Measurements from ENCODE around the gene JAM3. TPM values are rescaled to one million over a fixed set of nuclear protein-coding genes. Genes with fewer than 3 reads are reported as not detected.

The JAM3 gene
- total RNA-seq, 1 experiment from 2014 or later = 32.9 TPM

- no peak for TF ChIP-seq ATF2 (CRISPR knock-in tag; IDR thresholded peaks at IDR 0.05; ENCODE audit: borderline replicate concordance, low read depth)
- TF ChIP-seq NFATC4 (CRISPR knock-in tag; IDR thresholded peaks at IDR 0.05) = no peak
- TF ChIP-seq MLX (CRISPR knock-in tag; IDR thresholded peaks at IDR 0.05) = no peak
Observed at GRCh38 chr11:134020598-134020997, 48.3 kb upstream of the JAM3 start (continued).

GRCh38 chr11:134021326-134021725, 47.5 kb upstream of the JAM3 start:
- Mint-ChIP-seq H3K27me3 (ENCODE audit: low read depth) (peaks cover 4% of the 10 kb centered on the region), H3K27ac (no peak overlapping the region), H3K36me3 (no peaks in the 10 kb centered on the region), H3K4me1 (peaks cover 22% of the 10 kb centered on the region), H3K9me3 (no peaks in the 10 kb centered on the region), H3K4me3 (no peak overlapping the region)
- ChIA-PET POLR2A (no interaction called here), CTCF (interaction anchor here (1.4 to 6.5 kb wide), 4 partner anchors 10 to 77 kb away, joined by 3 to 65 read pairs (median 8); no protein-coding TSS in a partner anchor)
- DNase-seq (ENCODE audit: low spot score) (no peak), ATAC-seq (no peak)
- TF ChIP-seq ZNF532 (CRISPR knock-in tag; IDR thresholded peaks at IDR 0.05; ENCODE audit: borderline replicate concordance) (no peak), CDX4 (CRISPR knock-in tag; IDR thresholded peaks at IDR 0.05; ENCODE audit: borderline replicate concordance) (no peak), EMX1 (CRISPR knock-in tag; IDR thresholded peaks at IDR 0.05) (no peak), RORB (CRISPR knock-in tag; IDR thresholded peaks at IDR 0.05) (no peak), TEAD1 (CRISPR knock-in tag; IDR thresholded peaks at IDR 0.05) (no peak), GABPB1 (CRISPR knock-in tag; IDR thresholded peaks at IDR 0.05) (no peak), E2F1 (CRISPR knock-in tag; IDR thresholded peaks at IDR 0.05) (no peak)

- ChIA-PET POLR2A (no interaction called here), CTCF (no interaction called here)
- peaks cover 4% of the 10 kb centered on the region for H3K27me3 Mint-ChIP-seq (ENCODE audit: low read depth)
- TF ChIP-seq CREM (CRISPR knock-in tag; IDR thresholded peaks at IDR 0.05) (no peak), NR2C2 (CRISPR knock-in tag; IDR thresholded peaks at IDR 0.05) (no peak), ZNF219 (CRISPR knock-in tag; IDR thresholded peaks at IDR 0.05; ENCODE audit: borderline replicate concordance) (no peak), JAZF1 (CRISPR knock-in tag; IDR thresholded peaks at IDR 0.05) (no peak), NR3C1 (CRISPR knock-in tag; conservative IDR thresholded peaks at IDR 0.05; ENCODE audit: low read depth) (no peak), ETV6 (CRISPR knock-in tag; IDR thresholded peaks at IDR 0.05) (no peak), AFF4 (CRISPR knock-in tag; IDR thresholded peaks at IDR 0.05; ENCODE audit: borderline replicate concordance) (no peak), E2F5 (CRISPR knock-in tag; IDR thresholded peaks at IDR 0.05) (no peak), CREB1 (CRISPR knock-in tag; IDR thresholded peaks at IDR 0.05) (no peak), CTCF (IDR thresholded peaks at IDR 0.05) (no peak)
Observed at GRCh38 chr11:134022748-134023147, 46.1 kb upstream of the JAM3 start.

More at GRCh38 chr11:134022748-134023147, 46.1 kb upstream of the JAM3 start:
- peaks cover 34% of the 10 kb centered on the region for H3K4me1 Mint-ChIP-seq
- no peak overlapping the region for H3K27ac Mint-ChIP-seq
- no peaks in the 10 kb centered on the region for H3K9me3 Mint-ChIP-seq
- DNase-seq (ENCODE audit: low spot score) (no peak), ATAC-seq (no peak)
- no peak overlapping the region for H3K4me3 Mint-ChIP-seq
- no peaks in the 10 kb centered on the region for H3K36me3 Mint-ChIP-seq

Data from WTC11 (cell line).